HFFc6 (cell line): ENCODE results near the gene KLF4. TPM values are rescaled to one million over a fixed set of nuclear protein-coding genes. Genes with fewer than 3 reads are reported as not detected.

ENCODE experiments used
- DNase-seq: peaks from one replicate; pipeline ENCODE4 v3.0.0-alpha.2; 2018
- H3K27ac Mint-ChIP-seq: 2 replicates; pipeline ENCODE4 v1.8.0; 2020; ENCODE audit warnings: mild to moderate bottlenecking, mixed read lengths
- H3K27me3 Mint-ChIP-seq: 2 replicates; pipeline ENCODE4 v1.8.0; 2021; ENCODE audit warnings: mild to moderate bottlenecking, moderate library complexity, mixed read lengths; ENCODE audit not compliant: insufficient read depth
- H3K36me3 Mint-ChIP-seq: 2 replicates; pipeline ENCODE4 v1.8.0; 2021; ENCODE audit warnings: low read depth, mixed read lengths
- H3K4me1 Mint-ChIP-seq: 2 replicates; pipeline ENCODE4 v1.8.0; 2020; ENCODE audit warnings: low read depth, mixed read lengths
- H3K4me3 Mint-ChIP-seq: 2 replicates; pipeline ENCODE4 v1.8.0; 2020; ENCODE audit warnings: mild to moderate bottlenecking, moderate library complexity, mixed read lengths
- H3K9me3 Mint-ChIP-seq: 2 replicates; pipeline ENCODE4 v1.8.0; 2020; ENCODE audit warnings: mild to moderate bottlenecking, mixed read lengths
- CTCF ChIP-seq: fragments of 200-600 bp; sonication (generic); IDR thresholded peaks from 2 replicates; pipeline ENCODE4 v1.5.0; 2021; ENCODE audit warnings: antibody characterized with exemption, mild to moderate bottlenecking
- total RNA-seq, 6 experiments: library from RNA; stranded (reverse); fragmentation: NEBNext Ultra II Directional; extraction: Animal tissue kit (Norgen Biotek cat#: 25700); gene quantifications; 2 replicates in 1 of 6; 3 replicates in 5 of 6; pipeline ENCODE4 v1.2.3, GENCODE V29; 2021

Gene KLF4
- total RNA-seq, 6 experiments from 2014 or later, result 1.3 to 3.3 (median 2.4) TPM

DNA sequence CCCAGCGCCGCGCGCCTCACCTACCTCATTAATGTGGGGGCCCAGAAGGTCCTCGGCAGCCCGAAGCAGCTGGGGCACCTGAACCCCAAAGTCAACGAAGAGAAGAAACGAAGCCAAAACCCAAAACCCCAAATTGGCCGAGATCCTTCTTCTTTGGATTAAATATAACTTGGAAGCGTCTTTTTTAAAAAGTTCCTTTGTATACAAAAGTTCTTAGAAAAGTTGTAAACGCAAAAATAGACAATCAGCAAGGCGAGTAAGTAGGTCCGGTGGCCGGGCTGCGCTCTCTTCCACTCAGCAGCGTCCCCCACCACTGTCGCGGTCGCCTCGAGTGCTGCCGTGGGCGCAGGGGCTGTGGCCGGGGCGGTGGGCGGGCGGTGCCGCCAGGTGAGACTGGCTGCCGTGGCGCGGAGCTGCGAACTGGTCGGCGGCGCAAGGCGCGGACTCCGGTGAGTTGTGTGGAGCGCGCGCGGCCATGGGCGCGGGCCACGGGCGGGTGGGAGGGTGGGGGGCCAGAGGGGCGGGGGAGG lies 360 bp downstream of the KLF4 start:
- peaks cover 12% of the 10 kb centered on the region for H3K4me1 Mint-ChIP-seq
- H3K4me3 Mint-ChIP-seq, result peak overlapping the region; percentile 86
- peak overlapping the region; percentile 59 for H3K27ac Mint-ChIP-seq
- DNase-seq, result no peak
- no peaks in the 10 kb centered on the region for H3K36me3 Mint-ChIP-seq
- H3K9me3 Mint-ChIP-seq, result no peaks in the 10 kb centered on the region
- peaks cover 8% of the 10 kb centered on the region for H3K27me3 Mint-ChIP-seq
- TF ChIP-seq CTCF, result peak; percentile 6; the same call in 1 of the 2 replicates

DNA sequence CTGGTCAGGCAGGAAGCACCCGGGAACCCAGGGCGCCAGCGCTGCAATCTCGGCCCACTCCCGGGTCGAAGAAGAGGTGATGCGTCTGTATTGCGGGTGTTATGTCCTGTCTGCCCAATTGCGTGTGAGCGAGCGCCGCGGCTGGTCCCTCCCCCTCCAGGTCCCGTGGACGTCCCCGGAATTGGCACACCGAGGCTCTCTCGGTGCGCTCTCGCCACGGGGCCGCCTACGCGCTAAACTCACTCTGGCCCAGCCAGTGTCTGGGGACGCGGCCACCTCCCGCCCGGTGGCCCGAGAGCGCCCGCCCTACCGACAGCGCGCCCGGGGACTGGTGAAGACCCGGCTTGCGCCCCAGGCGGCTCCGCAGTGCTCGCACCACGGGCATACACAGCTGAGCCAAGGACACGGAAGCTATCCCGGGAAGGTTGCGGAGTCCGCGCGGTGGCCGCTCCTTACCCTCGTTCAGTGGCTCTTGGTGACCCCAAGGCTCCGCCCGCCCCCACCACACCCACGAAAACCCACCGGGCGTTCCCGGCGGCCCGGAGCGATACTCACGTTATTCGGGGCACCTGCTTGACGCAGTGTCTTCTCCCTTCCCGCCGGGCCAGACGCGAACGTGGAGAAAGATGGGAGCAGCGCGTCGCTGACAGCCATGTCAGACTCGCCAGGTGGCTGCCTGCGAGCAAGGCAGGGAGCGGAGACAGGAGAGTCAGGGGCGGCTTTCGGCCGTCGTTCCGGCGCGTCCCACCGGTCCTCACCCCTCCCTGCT lies 1.0 kb downstream of the KLF4 start:
- no peak for DNase-seq
- peak overlapping the region; percentile 86 for H3K4me3 Mint-ChIP-seq
- no peaks in the 10 kb centered on the region for H3K36me3 Mint-ChIP-seq
- H3K27ac Mint-ChIP-seq, result peak overlapping the region; percentile 59
- H3K9me3 Mint-ChIP-seq, result no peaks in the 10 kb centered on the region
- no peak for TF ChIP-seq CTCF
- H3K27me3 Mint-ChIP-seq, result peaks cover 8% of the 10 kb centered on the region
- peaks cover 12% of the 10 kb centered on the region for H3K4me1 Mint-ChIP-seq

GRCh38 chr9:107487521-107488374 lies 1.8 kb downstream of the KLF4 start:
- no peak for DNase-seq
- no peak overlapping the region for H3K27ac Mint-ChIP-seq
- H3K9me3 Mint-ChIP-seq, result no peaks in the 10 kb centered on the region
- peak overlapping the region; percentile 86; the same call in 1 of the 2 replicates for H3K4me3 Mint-ChIP-seq
- H3K4me1 Mint-ChIP-seq, result peaks cover 12% of the 10 kb centered on the region
- H3K27me3 Mint-ChIP-seq, result peaks cover 8% of the 10 kb centered on the region
- no peak for TF ChIP-seq CTCF
- H3K36me3 Mint-ChIP-seq, result no peaks in the 10 kb centered on the region

GRCh38 chr9:107486674-107487520 lies 2.7 kb downstream of the KLF4 start:
- Mint-ChIP-seq H3K4me3 (no peak overlapping the region), H3K9me3 (no peaks in the 10 kb centered on the region), H3K4me1 (peaks cover 12% of the 10 kb centered on the region), H3K36me3 (no peaks in the 10 kb centered on the region), H3K27me3 (peaks cover 6% of the 10 kb centered on the region), H3K27ac (no peak overlapping the region)
- DNase-seq, result no peak
- no peak for TF ChIP-seq CTCF

- Mint-ChIP-seq H3K27ac (no peak overlapping the region), H3K9me3 (no peaks in the 10 kb centered on the region), H3K27me3 (peaks cover 2% of the 10 kb centered on the region; the same call in 1 of the 2 replicates), H3K36me3 (no peaks in the 10 kb centered on the region), H3K4me1 (peaks cover 13% of the 10 kb centered on the region), H3K4me3 (no peak overlapping the region)
- no peak for TF ChIP-seq CTCF
- no peak for DNase-seq
These were observed 4.0 kb downstream of the KLF4 start for GRCh38 chr9:107485458-107486043.
